ENCODE measurements around the gene RSRC1.
"Not testable (repeated sequence)": the region's sequence is repeated elsewhere in the genome, so short reads cannot be mapped to it uniquely, and the experiment has no call there.

Gene RSRC1

DNA sequence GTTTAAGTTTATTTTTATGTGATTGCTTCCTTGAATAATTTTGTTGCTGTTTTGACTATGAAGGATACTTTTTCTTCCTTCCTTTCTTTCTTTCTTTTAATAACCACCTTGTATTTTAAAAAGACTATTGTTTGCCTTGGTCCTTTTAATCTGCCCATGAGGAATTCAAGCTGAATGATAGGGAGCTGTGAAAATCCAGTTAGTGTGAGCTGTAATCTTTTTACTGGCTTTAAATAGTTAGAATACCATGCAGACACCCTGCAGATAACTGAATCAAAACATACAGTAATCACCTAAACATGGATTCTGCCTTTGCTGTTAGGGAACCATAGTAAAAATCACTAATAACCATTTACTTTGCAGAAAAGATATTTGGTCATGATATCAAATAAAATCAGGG is 110.7 kb downstream of the RSRC1 start:
- DNase-seq (ENCODE audit: low read depth in 2 of 2, low spot score in 1 of 2), result no peak

DNA sequence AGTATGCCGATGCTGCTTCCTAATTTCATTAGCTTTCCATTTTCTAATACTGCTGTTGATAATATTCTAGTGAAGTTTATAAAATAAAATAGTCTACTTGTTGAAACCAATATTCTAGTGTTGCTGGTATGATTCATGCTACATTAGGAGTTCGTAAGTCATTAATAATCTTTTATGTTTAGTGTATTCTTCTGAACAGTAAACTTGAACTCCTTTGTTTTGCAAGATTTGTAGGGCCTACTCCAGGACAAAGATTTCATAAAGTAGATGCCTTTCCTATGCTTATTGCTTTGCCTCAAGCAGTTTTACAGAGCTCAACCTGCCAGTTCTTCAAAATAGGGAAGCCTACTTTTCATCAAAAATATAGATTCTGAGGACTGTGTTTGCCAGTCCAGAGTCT is 111.5 kb downstream of the RSRC1 start:
- no peak for DNase-seq (ENCODE audit: low read depth in 2 of 2, low spot score in 1 of 2)

DNA sequence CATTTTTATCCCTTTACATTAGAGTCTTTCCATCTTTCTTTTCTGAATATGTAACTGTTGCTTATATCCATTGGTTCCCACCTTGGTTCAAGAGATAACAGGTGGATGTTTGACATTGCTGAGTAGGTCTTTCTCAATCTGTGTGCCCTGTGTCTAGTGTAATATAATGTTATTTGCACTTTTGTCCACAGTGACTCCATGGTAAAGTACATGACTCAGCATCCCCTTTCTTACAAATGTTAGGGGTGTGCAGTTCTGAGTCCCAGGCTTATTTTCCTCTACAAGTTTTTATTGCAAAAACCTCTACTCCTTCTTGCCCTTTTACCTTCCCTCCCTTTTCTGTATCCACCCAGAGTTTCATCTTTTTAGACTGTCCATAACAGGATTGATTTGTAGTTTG is 116.5 kb downstream of the RSRC1 start:
- DNase-seq (ENCODE audit: low read depth in 2 of 2, low spot score in 1 of 2), result no peak

DNA sequence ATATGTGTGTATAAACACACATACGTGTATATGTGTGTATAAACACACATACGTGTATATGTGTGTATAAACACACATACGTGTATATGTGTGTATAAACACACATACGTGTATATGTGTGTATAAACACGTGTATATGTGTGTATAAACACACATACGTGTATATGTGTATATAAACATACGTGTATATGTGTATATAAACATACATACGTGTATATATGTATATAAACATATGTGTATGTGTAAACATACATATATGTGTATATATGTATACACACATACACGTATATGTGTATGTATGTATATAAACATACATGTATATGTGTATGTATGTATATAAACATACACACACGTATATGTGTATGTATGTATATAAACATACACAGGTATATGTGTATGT is 119.1 kb downstream of the RSRC1 start:
- not testable (repeated sequence) for DNase-seq (ENCODE audit: low read depth in 2 of 2, low spot score in 1 of 2)

DNA sequence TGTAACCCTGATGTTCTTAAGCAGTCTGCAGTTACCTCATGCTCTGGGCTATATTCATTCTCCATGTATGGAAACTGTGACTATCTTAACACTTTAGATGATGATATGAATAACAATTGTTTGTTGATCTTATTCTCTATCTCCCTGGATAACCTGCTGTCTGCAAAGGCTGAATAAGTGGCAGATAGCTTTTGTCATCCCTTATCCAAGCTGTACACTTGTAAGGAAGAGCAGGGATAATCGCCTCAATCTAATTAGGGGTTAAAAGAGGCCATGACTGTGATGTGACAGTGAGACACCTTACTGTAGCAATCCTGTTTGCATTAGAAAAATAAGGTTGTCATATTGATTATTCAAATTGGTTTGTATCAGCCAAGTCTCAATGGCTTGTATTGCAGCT is 123.9 kb downstream of the RSRC1 start:
- no peak for DNase-seq (ENCODE audit: low read depth in 2 of 2, low spot score in 1 of 2)

DNA sequence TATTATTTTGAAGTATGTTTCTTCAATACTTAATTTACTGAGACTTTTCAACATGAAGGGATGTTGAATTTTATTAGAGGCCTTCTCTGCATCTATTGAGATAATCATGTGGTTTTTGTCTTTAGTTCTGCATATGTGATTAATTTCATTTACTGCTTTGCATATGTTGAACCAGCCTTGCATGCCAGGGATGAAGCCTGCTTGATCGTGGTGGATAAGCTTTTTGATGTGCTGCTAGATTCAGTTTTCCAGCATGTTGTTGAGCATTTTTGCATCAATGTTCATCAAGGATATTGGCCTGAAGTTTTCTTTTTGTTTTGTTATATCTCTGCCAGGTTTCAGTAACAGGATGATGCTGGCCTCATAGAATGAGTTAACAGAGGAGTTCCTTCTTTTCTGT is 134.4 kb downstream of the RSRC1 start:
- no peak for DNase-seq (ENCODE audit: low read depth in 2 of 2, low spot score in 1 of 2)

DNA sequence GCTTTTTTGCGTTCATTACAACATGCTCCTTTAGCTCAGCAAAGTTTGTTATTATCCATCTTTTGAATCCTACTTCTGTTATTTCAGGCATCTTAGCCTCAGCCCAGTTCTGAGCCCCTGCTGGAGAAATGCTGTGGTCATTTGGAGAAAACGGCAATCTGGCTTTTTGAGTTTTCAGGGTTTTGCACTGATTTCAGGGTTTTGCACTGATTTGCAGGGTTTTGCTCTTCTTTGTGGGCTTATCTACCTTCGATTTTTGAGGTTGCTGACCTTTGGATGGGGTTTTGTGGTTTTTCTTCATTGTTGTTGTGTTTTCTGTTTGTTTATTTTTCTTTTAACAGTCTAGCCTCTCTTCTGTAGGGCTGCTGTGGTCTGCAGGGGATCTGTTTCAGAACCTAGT is 137.4 kb downstream of the RSRC1 start:
- DNase-seq (ENCODE audit: low read depth in 2 of 2, low spot score in 1 of 2), result no peak

DNA sequence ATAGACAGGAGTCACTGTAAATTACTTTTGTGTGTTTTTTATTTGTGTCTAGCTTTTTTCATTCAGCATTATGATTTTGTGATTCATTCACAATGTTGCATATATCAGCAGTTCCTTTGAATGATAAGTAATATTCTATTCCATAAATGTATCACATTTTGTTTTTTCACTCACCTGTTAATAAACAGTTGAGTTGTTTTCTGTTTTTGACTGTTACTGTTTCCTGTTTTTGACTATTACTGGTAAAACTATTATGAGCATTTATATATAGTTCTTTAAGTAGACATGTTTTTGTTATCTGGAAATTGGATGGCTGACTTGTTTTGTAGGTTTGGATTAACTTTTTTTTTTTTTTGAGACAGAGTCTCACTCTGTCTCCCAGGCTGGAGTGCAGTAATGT is 138.4 kb downstream of the RSRC1 start:
- DNase-seq (ENCODE audit: low read depth in 2 of 2, low spot score in 1 of 2), result no peak

DNA sequence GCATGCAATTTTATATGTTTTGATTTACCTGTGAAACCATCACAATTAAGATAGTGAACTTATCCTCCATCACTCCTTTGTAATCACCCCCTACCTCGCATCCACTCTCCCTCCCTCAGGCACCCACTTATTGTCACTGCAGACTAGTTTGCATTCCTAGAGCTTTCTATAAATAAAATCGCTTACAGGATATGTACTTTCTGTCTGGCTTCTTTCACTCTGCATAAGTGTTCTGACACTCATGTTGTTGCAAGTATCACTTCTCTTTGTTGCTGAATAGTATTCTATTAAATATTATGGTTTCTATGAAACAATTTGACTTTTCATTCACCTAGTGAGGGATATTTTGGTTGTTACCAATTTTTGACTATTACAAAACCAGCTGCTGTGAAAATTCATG is 139.3 kb downstream of the RSRC1 start:
- no peak for DNase-seq (ENCODE audit: low read depth in 2 of 2, low spot score in 1 of 2)

DNA sequence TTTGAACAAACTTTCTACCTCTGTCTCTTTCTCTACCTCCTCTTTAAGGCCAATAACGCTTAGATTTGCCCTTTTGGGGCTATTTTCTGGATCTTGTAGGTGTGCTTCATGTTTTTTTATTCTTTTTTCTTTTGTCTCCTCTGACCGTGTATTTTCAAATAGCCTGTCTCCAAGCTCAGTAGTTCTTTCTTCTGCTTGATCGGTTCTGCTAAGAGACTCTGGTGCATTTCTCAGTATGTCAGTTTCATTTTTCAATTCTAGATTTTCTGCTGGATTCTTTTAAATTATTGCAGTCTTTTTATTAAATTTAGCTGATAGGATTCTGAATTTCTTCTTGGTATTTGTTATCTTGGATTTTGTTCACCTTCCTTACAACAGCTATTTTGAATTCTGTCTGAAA is 148.7 kb downstream of the RSRC1 start:
- no peak for DNase-seq (ENCODE audit: low read depth in 2 of 2, low spot score in 1 of 2)

DNA sequence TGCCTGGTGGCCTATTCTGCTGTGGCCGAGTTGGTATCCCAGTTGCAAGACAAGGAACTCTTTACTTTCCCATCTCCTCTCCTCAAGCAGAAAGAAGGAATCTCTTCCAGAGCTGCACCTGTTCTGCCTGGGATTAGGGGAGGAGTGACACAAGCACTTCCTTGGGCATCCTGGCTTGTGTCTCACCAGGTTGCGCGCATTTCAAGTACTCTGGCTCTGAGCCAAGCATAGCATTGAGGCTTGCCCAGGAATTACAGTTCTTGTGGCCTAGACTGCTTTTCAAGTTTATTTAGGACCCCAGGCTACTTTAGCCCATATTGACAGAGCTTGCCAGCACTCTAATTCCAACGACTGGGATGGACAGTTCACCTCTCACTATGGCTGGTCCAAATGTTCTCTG is 150.5 kb downstream of the RSRC1 start:
- no peak for DNase-seq (ENCODE audit: low read depth in 2 of 2, low spot score in 1 of 2)

DNA sequence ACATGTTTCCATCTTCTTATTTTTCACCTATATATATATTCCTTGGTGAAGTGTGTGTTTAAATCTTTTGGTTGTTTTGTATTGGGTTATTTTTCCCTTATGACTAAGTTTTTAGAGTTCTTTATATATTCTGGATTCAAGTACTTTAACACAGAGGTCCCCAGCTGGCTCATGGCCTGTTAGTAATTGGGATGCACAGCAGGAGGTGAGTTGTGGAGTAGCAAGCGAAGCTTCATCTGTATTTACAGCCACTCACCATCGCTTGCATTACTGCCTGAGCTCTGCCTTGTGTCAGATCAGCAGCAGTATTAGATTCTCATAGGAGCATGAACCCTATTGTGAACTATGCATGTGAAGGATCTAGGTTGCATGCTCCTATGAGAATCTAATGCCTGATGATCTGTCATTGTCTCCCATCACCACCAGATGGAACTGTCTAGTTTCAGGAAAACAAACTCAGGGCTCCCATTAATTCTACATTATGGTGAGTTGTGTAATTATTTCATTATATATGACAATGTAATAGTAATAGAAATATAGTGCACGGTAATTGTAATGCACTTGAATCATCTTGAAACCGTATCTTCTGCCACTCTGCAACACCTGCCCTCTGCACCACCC is 151.6 kb downstream of the RSRC1 start:
- DNase-seq (ENCODE audit: low read depth in 2 of 2, low spot score in 1 of 2), result no peak

DNA sequence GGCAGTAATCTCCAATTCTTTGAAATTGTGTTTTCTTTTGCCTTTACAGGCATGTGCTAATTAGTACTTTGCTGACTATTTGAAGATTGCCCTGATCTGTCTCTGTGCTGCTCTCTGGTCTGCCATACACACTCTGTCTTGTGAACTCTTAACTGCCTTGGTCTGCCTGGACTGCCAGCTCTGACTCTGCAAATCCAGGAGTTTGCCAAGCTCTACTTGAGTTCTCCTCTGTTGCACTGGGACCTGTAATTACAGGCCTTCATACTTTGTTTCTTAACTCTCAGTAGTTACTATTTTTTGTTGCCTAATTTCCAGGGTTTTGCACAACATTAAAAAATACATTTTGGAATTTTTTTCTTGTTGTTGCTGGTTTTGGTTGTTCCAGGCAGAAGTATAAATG is 155.0 kb downstream of the RSRC1 start:
- no peak for DNase-seq (ENCODE audit: low read depth in 2 of 2, low spot score in 1 of 2)

DNA sequence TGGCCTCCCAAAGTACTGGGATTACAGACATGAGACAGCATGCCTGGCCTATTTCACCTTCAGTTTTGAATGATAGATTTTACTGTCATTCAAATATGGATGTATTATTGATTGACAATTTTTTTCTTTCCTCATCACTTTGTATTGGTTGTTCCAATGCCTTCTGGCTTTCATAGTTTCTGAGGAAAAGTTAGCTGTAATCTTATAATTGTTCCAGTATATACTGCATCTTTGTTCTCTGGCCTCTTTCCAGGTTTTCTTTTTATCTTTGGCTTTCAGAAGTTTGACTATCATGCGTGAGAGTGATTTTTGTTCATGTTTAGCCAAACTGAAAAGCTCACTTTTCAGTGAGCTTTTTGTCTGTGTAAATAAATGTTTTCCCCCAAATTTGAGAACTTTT is 157.1 kb downstream of the RSRC1 start:
- DNase-seq (ENCODE audit: low read depth in 2 of 2, low spot score in 1 of 2), result no peak

DNA sequence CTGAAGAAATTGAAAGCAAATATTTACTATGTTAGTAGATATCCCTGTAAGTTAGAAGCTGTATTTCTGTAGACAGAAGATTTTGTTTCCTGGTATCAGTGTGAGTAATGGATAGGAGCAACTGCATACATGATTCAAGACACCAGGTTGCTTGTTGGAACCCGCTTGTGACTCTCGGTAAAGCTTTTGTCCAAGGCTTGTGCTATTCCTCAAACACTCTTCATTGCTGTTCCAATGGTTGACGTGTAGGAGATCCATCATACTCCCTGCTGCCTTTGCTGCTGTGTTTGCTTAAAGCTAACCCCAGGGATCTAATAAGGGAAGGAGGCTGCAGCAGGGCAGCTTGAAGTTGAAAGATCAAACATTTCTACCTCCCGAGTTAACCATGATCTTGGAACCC is 160.1 kb downstream of the RSRC1 start:
- DNase-seq (ENCODE audit: low read depth in 2 of 2, low spot score in 1 of 2), result no peak

DNA sequence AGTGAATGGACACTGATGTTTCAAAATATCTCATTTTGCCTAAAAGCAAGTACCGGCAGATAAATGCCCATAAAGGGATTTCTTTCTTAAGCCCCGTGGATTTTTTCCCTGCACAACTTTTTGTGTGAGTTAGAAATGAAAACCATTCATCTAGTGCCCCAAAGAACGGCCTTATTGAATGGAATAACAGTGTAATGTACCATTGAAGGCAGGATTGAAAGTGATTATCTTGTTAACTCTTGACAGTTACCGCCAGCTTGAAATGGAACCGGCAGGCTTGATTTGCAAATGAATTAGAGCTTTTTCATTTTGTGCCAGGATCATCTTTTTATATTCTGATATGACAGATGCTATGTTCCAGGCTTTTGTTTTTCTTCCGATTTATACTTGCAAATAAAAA is 162.2 kb downstream of the RSRC1 start:
- DNase-seq (ENCODE audit: low read depth in 2 of 2, low spot score in 1 of 2), result no peak

DNA sequence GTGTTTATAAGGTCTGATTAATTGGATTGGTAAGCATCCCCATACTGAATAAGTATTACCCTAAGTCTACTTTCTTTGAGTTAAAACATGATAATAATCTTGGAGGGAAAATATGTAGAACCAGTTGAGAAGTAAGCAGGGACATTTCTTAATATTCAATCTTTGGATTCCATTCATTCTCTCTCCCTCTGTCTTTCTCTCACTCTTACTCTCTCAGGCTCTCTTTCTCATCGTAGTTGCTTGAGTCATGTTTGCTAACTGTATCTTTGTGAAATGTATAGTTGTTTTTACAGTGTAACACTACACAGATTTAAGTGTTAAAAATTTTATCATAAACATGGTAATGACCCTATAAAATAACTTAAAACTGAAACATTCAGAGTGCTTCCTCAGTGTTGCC is 163.8 kb downstream of the RSRC1 start:
- DNase-seq (ENCODE audit: low read depth in 2 of 2, low spot score in 1 of 2), result no peak

DNA sequence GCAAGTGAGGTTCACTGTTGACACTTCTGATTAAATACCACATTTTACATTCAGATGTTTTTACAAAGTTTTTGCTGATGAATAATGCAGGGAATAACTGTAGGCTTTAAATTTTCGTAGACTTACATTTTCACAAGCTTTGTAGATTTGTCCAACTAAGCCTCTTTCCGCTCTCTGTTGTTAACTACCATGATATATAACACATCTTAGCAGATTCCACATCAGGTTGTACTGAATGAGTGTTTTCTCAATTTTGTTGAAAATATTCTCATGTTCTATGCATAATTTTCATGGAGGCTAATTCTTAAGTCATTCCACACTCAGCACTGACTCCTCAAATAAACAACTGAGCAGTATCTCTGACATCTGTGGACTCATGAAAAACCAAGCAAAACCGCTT is 168.3 kb downstream of the RSRC1 start:
- DNase-seq (ENCODE audit: low read depth in 2 of 2, low spot score in 1 of 2), result no peak

DNA sequence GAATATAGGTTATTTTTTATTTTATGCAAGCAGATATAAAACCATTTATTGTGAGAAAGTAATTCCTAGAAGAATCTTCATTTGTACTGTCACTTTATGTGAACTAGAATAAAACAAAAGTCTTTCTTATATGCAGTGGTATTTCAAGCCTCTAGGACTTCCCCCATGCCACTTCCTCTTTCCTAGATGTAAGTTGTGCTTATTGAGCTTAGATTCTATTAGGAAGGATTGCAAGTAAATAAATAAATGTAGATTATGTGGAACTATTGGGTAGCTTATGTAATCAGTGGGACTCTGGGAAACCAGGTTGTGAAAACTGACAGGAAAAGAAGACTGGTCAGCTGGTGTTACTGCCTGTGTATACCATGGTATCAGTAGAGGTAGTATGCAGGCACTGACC is 169.7 kb downstream of the RSRC1 start:
- DNase-seq (ENCODE audit: low read depth in 2 of 2, low spot score in 1 of 2), result no peak

DNA sequence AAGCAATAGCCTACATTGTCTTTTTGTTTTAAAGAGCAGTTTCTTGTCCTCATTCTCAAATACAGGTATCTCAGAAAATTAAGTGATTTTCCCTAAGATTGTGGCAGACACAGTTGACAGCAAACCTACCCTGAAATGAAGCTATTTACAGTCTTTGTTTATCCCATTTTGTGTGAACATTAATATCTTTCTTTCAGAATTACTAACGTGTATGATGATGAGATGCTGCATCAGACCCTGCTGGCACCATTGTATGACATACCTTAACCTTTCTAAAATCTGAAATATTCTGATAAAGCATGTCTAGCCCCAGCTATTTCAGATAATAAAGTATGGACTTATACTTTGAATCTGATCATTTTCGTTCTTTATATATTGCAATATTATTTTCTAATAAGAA is 185.9 kb downstream of the RSRC1 start:
- DNase-seq (ENCODE audit: low read depth in 2 of 2, low spot score in 1 of 2), result no peak

DNA sequence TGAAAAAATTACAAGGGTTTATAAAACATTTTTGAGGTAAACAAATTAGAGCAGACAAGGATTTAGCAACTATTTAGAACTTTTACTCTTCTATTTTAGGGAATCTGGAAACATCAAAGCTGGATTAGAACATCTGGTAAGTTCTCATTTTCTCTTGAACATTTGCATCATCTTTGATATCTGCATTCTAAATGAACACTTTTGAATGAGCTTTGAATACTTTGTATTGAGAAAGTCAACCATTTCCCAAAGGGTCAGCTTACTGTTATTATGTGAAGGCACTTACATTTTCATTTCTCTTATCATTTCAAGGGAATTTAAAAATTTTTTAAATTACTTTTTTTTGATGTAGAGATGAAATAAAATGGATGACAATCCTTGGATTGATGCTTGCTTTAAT is 188.1 kb downstream of the RSRC1 start:
- DNase-seq (ENCODE audit: low read depth in 2 of 2, low spot score in 1 of 2), result no peak

DNA sequence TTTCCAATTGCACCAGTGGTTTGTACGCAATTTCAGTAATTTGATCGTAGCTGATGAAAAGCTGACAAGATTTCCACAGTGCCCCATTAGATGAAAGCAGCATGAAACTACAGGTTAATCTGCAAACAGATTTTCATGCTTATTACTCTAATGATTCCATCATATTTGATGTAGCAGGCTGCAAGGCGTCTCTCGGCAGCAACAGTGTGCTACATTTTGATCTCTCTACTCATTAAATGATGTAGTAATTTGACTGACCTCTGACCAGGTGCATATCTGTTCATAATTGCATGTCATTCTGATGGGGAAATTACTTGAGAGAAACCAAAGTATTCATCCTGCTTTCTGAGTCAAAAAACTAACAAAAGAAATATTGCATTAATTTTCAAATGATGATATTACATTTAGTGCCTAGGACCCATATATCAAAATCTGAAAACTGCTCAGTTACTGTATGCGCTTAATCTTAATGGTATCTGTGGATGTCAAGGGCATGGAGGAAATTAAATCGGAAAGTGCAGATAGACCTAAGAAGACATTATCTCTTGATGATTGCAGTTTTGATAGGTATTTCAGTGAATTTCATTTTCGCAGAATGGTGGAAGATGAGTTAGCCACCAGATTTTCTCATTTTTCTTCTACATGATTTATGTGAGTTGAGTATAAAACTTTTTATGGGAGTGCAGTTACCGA is 198.5 kb downstream of the RSRC1 start:
- DNase-seq (ENCODE audit: low read depth in 2 of 2, low spot score in 1 of 2), result no peak

DNA sequence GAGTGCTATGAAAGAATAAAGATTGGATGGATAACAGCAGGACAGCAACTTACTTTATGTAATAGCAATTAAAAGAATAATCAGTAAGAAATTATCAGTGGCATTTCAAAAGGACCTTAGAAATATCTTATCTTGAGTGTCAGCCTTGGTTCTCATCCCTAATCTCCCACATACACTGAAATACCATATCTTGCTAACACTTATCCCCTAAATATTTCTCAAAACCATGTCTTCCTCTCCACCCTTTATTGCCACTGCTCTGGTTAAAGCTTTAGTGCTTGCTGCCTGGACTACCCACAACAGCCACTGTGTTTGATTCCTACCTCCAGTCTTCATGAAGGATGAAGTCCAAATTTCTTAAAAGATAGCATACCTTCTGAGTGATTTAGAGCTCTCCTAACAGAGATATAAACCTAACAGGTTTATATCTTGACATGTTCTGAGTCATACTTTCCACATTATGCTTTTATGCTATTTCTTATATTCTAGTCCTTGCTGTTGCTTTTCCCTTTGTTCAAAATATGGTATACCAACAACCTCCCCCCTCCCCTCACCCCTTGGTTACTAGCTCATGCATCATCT is 202.8 kb downstream of the RSRC1 start:
- DNase-seq (ENCODE audit: low read depth in 2 of 2, low spot score in 1 of 2), result no peak
